ENCODE data around the gene CRTC1. TPM values are rescaled to one million over a fixed set of nuclear protein-coding genes. Genes with fewer than 3 reads are reported as not detected.

The CRTC1 gene
- total and polyA plus RNA-seq, 2 of the 13 experiments (the other 11 are each of a cell fraction or from before 2014, with no cell fraction given) = 2.0 to 2.7 TPM

GRCh38 chr19:18731562-18732008 lies 48.1 kb downstream of the CRTC1 start (continued):
- TF ChIP-seq THAP9 (CRISPR knock-in tag; IDR thresholded peaks at IDR 0.05; ENCODE audit: borderline replicate concordance) (no peak), ZNF564 (CRISPR knock-in tag; IDR thresholded peaks at IDR 0.05) (peak; percentile 65; the same call in 1 of the 2 replicates), ATF5 (CRISPR knock-in tag; IDR thresholded peaks at IDR 0.05; ENCODE audit: low read depth) (no peak), ZNF280D (CRISPR knock-in tag; IDR thresholded peaks at IDR 0.05) (no peak), MYPOP (CRISPR knock-in tag; IDR thresholded peaks at IDR 0.05) (0 out of 2 replicates have a peak, but pooled peaks have one; percentile 12), ZBTB14 (CRISPR knock-in tag; IDR thresholded peaks at IDR 0.05) (no peak), MED1 (CRISPR knock-in tag; IDR thresholded peaks at IDR 0.05) (peak; percentile 54; the same call in 1 of the 2 replicates), GMEB2 (CRISPR knock-in tag; IDR thresholded peaks at IDR 0.05; ENCODE audit: low read depth) (no peak), ZNF629 (CRISPR knock-in tag; conservative IDR thresholded peaks at IDR 0.05) (0 out of 2 replicates have a peak, but pooled peaks have one; percentile 14), YY1 (IDR thresholded peaks at IDR 0.05; ENCODE audit: insufficient read depth, insufficient replicate concordance, low read depth, low read length) (peak; percentile 8), RERE (CRISPR knock-in tag; IDR thresholded peaks at IDR 0.05; ENCODE audit: low read depth) (no peak)

Data from HepG2 (cell line).